Fibroblast of skin of scalp (primary cell): ENCODE results near the gene IL1RAP.
"Not testable (repeated sequence)": the region's sequence is repeated elsewhere in the genome, so short reads cannot be mapped to it uniquely, and the experiment has no call there.

Experiments
- DNase-seq: peaks from one replicate; pipeline ENCODE4 v3.0.0-alpha.2; 2013

Gene IL1RAP

DNA sequence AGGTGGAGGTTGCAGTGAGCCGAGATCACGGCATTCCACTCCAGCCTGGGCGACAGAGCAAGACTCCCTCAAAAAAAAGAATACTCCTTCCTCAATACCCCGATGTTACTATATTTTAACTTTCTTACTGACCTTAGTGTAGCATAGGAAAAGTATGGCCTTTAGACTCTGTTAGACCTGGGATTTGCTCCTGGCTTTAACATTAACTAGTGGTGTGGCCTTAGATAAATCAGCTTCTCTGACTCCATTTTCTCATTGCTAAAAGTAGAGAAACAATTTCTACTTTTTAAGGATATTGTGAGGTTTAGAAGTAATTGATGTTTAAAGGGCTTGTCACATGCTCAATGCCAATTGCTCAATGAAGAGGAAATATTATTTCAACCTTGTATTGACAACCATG lies 7.6 kb upstream of the IL1RAP start:
- no peak for DNase-seq

DNA sequence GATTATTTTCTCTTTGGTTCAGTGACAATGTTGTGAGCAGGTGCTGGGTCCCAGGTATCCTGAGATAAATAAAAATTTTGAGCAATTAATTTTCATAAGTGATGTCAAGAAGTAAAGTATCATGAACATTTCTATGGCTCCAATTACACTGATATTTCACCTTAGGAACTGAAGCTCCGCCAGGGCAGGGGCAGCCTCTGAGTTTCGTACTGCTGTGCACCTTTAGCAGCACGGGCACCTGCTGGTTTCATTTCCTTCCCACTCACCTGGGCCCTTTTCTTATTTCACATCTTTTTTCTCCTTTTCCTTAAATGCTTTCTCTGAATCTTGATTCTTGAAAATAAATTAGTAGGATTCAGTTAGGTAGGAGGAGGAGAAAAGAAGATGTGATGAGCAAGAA lies 1.2 kb upstream of the IL1RAP start:
- DNase-seq, result no peak

GRCh38 chr3:190514413-190515153 lies 698 bp downstream of the IL1RAP start:
- peak; percentile 44 for DNase-seq

DNA sequence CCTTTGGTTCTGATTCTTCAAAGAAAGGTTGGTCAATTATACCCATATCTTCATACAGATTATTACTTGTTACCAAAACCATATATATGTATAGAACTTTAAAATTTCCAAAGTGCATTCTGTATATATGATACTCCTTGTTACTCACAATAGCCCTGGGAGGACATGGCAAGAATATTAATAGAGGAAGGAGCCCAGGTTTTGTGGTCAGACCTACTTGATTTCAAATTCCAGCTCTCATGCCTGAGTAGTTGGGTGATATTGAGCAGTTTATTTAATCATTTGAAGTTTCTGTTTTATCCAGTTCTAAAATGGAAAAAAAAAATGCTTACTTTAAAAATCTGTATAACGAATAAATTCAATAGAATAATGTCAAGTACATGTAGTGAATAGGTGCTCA lies 2.5 kb downstream of the IL1RAP start:
- DNase-seq, result no peak

- peak; percentile 29 for DNase-seq
Observed at GRCh38 chr3:190517687-190518086, 3.8 kb downstream of the IL1RAP start.

- DNase-seq, result not testable (repeated sequence)
Observed at GRCh38 chr3:190518531-190518930, 4.6 kb downstream of the IL1RAP start.

DNA sequence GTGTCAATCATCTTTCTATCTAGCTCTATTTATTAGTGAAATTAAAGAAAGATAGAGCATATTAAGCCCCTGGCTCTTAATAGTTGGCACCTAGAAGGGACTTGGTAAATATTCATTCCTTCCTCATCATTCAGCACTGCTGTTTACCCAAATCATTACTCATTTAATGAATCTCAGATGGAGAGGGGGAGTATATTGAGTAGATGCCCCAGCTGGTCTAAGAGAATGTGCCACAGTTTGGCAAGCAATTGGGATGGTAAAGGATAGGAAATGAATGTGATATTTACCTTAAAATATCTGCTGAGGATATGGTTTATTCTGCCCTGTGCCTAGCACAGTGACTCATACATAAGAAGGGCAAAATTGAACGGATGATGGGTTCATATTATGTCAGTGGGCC lies 6.0 kb downstream of the IL1RAP start:
- DNase-seq, result no peak

DNA sequence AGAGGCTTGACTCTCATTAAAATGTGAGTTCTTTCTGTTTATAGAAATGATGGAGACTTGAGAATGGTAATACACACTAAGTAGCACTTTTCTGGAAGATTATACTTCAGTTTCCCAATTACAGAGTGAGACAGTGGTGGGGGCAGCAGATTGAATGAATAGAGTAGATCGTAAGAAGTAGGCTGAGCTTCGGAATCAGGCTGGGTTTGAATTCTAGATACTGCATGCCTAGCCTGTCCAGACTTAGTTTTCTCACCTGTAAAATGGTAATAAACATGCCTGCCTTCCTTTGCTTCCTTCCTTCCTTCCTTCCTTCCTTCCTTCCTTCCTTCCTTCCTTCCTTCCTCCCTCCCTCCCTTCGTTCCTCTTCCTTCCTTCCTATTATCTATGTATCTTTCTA lies 8.1 kb downstream of the IL1RAP start:
- no peak for DNase-seq

DNA sequence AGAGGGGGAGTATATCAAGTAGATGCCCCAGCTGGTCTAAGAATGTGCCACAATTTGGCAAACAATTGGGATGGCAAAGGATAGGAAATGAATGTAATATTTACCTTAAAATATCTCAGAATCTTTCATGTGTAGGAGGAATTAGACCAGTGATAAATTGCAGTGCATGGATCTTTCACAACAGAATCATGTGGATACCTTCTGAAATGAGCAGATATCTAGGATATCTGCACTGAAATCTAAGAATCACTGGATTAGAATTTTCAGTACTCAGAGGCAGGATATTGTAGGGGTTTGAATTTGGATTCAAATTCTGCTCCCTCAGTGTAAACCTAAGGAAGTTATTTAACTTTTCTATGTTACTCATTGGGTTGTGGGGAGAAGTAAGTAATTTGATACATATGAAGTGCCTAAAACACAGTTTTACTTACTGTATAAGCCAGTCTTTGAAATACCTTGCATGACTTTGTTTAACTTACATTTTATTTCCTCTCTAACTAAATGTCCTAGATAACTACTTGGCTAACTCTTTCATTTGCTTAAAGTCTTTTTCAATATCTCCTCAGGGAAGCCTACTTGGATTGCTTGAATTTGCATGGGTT lies 8.8 kb downstream of the IL1RAP start:
- no peak for DNase-seq

DNA sequence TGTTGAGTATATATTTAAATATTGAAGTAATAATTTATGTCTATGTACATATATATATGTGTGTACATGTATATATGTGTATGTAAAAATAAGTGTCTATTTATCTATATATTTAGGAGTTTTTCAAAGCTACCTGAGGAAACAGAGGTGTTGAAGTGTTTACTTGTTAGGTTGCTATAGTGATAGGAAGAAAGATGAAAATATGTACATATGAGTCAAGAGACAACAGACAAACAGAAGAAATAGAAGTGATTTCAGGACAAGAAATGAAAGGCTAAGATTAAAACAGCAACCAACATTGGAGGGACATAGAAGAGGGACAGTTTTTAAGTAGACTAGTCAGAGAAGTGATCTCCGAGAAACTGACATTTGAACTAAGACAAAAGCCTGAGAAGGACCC lies 11.1 kb downstream of the IL1RAP start:
- no peak for DNase-seq

GRCh38 chr3:190525634-190526033 lies 11.7 kb downstream of the IL1RAP start:
- no peak for DNase-seq

DNA sequence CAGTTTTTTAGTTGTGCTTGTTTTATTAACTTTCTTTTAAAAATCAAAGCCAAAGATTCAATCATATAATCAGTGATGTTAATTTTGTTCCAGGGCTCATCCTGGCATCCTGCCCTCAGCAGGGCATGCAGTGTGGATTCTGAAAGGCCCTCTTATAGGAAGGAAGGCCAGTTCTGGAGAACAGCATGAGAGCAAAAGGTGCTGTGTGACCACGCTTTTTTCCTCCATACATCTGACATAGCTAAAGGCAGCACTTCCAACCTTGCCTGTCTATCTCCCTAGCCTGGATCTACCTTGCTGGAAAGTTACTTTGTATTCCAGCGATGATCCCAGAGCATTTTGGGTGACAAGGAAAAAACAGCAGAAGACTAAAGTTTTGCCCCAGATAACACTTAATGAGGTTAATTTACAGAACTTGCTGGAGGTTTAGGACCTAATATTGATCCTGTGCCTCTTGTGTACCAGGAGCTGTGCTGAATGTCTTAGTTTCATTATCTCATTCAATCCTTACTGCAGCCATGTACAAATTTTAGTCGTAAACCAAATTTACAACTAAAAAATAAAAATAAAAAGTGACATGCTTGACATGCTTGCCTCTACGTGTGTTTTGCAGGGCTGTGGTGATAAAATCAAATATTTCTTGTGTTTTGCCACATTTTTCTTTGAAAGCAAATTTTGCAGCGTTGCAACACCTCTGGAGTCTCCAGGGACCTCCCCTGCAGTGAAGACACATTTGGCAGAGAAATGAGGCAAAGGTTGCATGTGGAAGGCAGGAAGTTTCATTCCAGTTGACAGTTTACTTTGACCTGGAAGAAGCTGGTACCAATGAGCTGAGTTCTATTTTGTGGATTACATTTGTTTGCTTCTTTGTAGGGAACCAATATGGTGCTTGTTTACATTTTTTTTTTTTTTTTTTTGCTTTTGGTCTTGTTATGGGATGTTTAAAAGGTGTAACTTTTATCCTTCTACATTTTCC lies 13.2 kb downstream of the IL1RAP start:
- DNase-seq, result peak; percentile 39

DNA sequence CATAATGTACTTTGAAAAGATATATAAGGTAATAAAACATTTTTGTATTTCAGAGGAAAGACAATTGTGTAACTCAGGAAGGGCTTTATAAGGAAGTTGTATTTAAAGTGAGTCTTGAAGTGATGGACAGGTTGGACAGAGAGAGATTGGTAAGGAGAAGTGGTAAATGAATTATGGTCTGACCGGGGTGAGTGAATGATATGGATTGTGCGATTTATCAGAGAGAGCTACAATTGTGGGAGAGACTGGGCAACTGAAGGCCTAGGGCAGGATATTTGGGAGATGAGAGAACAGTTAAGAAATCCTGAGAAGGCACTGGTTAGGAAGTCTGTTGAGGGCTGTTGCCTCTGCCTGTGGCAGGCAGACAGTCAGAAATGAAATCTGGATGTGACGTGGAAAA lies 14.8 kb downstream of the IL1RAP start:
- no peak for DNase-seq

- no peak for DNase-seq
Observed at GRCh38 chr3:190531406-190531805, 17.5 kb downstream of the IL1RAP start.

DNA sequence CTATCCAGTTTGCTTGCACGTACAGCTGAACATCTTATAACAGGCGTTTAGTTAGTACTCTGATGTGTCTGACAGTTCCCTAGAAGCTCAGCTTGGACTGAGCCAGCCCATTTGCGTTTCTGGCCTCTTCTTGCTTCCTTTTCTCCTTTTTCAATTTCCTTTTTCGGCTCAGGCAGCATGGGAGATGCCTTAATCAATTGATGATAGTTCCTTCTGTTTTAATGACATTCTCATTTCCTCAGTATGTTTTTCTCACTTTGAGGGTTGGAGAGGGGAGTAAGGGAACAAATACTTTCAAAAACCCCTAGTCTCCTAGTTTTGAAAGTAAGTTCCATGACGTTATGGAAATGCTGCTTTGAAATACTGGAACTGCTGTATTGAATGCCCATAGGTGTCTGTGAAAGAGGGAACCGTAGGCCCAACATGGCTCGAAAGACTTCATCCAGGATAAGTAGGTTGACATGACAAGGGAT lies 18.9 kb downstream of the IL1RAP start:
- DNase-seq, result no peak

GRCh38 chr3:190533511-190534281 lies 19.8 kb downstream of the IL1RAP start:
- peak; percentile 91 for DNase-seq

DNA sequence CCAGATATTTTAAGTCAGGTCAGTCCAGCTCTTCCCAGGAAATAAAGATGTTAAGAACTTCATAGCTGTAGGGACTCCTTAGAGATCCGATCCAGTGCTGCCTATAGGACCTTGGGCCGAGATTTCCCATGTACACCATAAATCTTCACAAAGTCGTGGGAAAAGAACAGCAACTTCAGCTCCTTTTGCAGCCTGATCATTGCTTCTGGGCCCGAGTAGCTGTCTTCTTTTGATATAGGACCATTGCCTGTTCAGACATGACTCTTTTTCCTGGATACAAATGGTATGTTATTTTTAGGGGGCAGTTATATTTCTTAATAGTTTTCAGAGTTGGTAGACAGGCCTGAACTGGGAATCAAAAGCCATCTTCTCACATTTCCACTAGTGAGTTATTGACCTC lies 20.5 kb downstream of the IL1RAP start:
- no peak for DNase-seq

DNA sequence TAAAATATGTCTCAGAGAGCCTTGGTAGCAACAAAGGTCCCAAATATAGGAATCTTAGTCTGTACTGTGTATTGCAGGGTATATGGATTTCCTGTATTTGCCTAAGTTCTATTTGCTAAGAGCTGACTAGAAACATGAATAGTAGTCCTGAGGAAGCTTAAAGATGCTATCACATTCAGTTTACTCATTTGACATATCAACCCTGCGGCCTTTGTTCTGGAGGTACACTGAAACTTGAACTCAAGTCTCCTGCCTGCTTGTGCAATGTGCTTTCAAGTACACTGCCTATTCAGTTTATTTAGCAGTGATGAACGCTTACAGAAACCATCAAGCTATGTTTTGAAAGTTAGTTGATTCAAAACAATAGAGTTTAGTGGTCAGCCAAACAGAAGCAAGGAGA lies 21.1 kb downstream of the IL1RAP start:
- no peak for DNase-seq

- no peak for DNase-seq
Observed at GRCh38 chr3:190537146-190537545, 23.3 kb downstream of the IL1RAP start.

- DNase-seq, result no peak
Observed at GRCh38 chr3:190538288-190538687, 24.4 kb downstream of the IL1RAP start.

GRCh38 chr3:190539526-190539925 lies 25.6 kb downstream of the IL1RAP start:
- DNase-seq, result no peak

- no peak for DNase-seq
Observed at GRCh38 chr3:190541008-190541407, 27.1 kb downstream of the IL1RAP start.
